B cell (primary cell): ENCODE data around the gene KIF3C. TPM values are rescaled to one million over a fixed set of nuclear protein-coding genes. Genes with fewer than 3 reads are reported as not detected.

Experiments used
- ATAC-seq: fragments of 200-7000 bp; cut with Tn5 transposase; one replicate; pipeline ENCODE4 v1.10.0; 2021; ENCODE audit warnings: low read depth, mild to moderate bottlenecking, moderate number of reproducible peaks, moderate library complexity
- CTCF ChIA-PET: fragments of 350-600 bp; sonication (Branson Sonifier 250); formaldehyde crosslinking; loops from one replicate; lab custom pipeline; 2021; ENCODE audit warnings: antibody characterized with exemption, inconsistent platforms; lab: Charles Lee
- POLR2A ChIA-PET: fragments of 350-600 bp; sonication (Branson Sonifier 250); formaldehyde crosslinking; loops from one replicate; lab custom pipeline; 2021; ENCODE audit warnings: antibody characterized with exemption; lab: Charles Lee
- DNase-seq: peaks from one replicate; pipeline ENCODE4 v3.0.0; 2013
- H2AFZ ChIP-seq: 2 replicates; pipeline ENCODE4 v1.6.1; 2012; ENCODE audit warnings: mild to moderate bottlenecking, low read depth, low read length; ENCODE audit not compliant: insufficient read depth, poor library complexity, severe bottlenecking
- H3K27ac ChIP-seq, 2 donors: 1 replicate in 1 of 2; 2 replicates in 1 of 2; pipeline ENCODE4 v1.5.1; 2012 to 2013; ENCODE audit warnings: low read length in 2 of 2, mild to moderate bottlenecking in 2 of 2, moderate library complexity in 1 of 2
- H3K27me3 ChIP-seq, 4 experiments: fragments of 200-600 bp in 1 of 4; sonication (generic) in 1 of 4; replicated peaks in 1 of 4; 1 replicate in 2 of 4; 2 replicates in 2 of 4; pipeline versions ENCODE4 v1.6.1 to v1.7.0; 2013 to 2016; ENCODE audit warnings: low read length in 3 of 4, mild to moderate bottlenecking in 2 of 4, mixed read lengths in 1 of 4, moderate library complexity in 1 of 4; ENCODE audit not compliant: insufficient read depth in 4 of 4, control insufficient read depth in 3 of 4; ENCODE audit errors: control extremely low read depth in 1 of 4
- H3K36me3 ChIP-seq, 2 experiments: replicated peaks in 1 of 2; 1 replicate in 1 of 2; 2 replicates in 1 of 2; pipeline versions ENCODE4 v1.6.1 to v1.7.1; 2013; ENCODE audit warnings: low read length in 1 of 2; ENCODE audit not compliant: insufficient read depth in 2 of 2, control insufficient read depth in 1 of 2; ENCODE audit errors: control extremely low read depth in 1 of 2, extremely low read depth in 1 of 2
- H3K4me1 ChIP-seq, 2 donors: fragments of 200-600 bp in 1 of 2; sonication (generic) in 1 of 2; 1 replicate in 1 of 2; 2 replicates in 1 of 2; pipeline versions ENCODE4 v1.5.1 to v1.6.1; 2013 to 2017; ENCODE audit warnings: low read length in 2 of 2; ENCODE audit not compliant: control insufficient read depth in 2 of 2, insufficient read depth in 2 of 2
- H3K4me2 ChIP-seq: replicated peaks from 2 replicates; pipeline ENCODE3; 2012; ENCODE audit warnings: mild to moderate bottlenecking, low read depth, low read length; ENCODE audit not compliant: poor library complexity, severe bottlenecking
- H3K4me3 ChIP-seq, 5 experiments: fragments of 200-600 bp in 1 of 5; sonication (generic) in 1 of 5; 1 replicate in 3 of 5; 2 replicates in 2 of 5; pipeline versions ENCODE4 v1.5.1 to v1.7.0; 2011 to 2016; ENCODE audit warnings: low read length in 4 of 5, mild to moderate bottlenecking in 4 of 5, low read depth in 2 of 5, control low read depth in 1 of 5, moderate library complexity in 1 of 5; ENCODE audit not compliant: insufficient read depth in 1 of 5; ENCODE audit errors: control extremely low read depth in 1 of 5, extremely low read depth in 1 of 5
- H3K79me2 ChIP-seq: fragments of 200-600 bp; sonication (generic); one replicate; pipeline ENCODE4 v1.6.0; 2016; ENCODE audit warnings: low read length; ENCODE audit not compliant: control insufficient read depth, insufficient read depth
- H3K9ac ChIP-seq: fragments of 200-600 bp; sonication (generic); 2 replicates; pipeline ENCODE4 v1.6.1; 2017; ENCODE audit warnings: mild to moderate bottlenecking, low read length, moderate library complexity
- H3K9me3 ChIP-seq, 3 donors: one replicate each; pipeline versions ENCODE4 v1.6.1 to v1.7.1; 2013; ENCODE audit warnings: low read length in 2 of 3; ENCODE audit not compliant: control insufficient read depth in 2 of 3, insufficient read depth in 1 of 3; ENCODE audit errors: control extremely low read depth in 1 of 3
- H4K20me1 ChIP-seq: 2 replicates; pipeline ENCODE4 v1.6.0; 2012; ENCODE audit warnings: mild to moderate bottlenecking, low read length; ENCODE audit not compliant: insufficient read depth, control insufficient read depth, poor library complexity, severe bottlenecking
- H3K27ac Mint-ChIP-seq: one replicate; pipeline ENCODE4 v1.8.0; 2021; ENCODE audit warnings: mixed read lengths
- H3K27me3 Mint-ChIP-seq: one replicate; pipeline ENCODE4 v1.8.0; 2021; ENCODE audit warnings: mixed read lengths
- H3K4me1 Mint-ChIP-seq: one replicate; pipeline ENCODE4 v1.8.0; 2021; ENCODE audit warnings: mixed read lengths
- H3K4me3 Mint-ChIP-seq: one replicate; pipeline ENCODE4 v1.8.0; 2021; ENCODE audit warnings: mixed read lengths
- H3K9me3 Mint-ChIP-seq: one replicate; pipeline ENCODE4 v1.8.0; 2022; ENCODE audit warnings: mixed read lengths; ENCODE audit not compliant: insufficient read depth
- CTCF ChIP-seq: fragments of 200-600 bp; IDR thresholded peaks from one replicate; pipeline ENCODE4 v1.8.0; 2022; ENCODE audit warnings: antibody characterized with exemption, mild to moderate bottlenecking
- EZH2 ChIP-seq: IDR thresholded peaks from 2 replicates; pipeline ENCODE4 v1.6.1; 2012; ENCODE audit warnings: borderline replicate concordance, low read depth, mild to moderate bottlenecking, moderate library complexity, low read length; ENCODE audit not compliant: insufficient read depth, poor library complexity, severe bottlenecking
- WGBS: methylation state at CpG from one replicate; pipeline ENCODE4 v1.1.5; 2013; ENCODE audit warnings: missing lambda C conversion rate; ENCODE audit not compliant: insufficient coverage; 5-methylcytosine and 5-hydroxymethylcytosine counted together
- intact Hi-C: fragments of 100-400 bp; cut with micrococcal nuclease; formaldehyde crosslinking; loops from one replicate; pipeline ENCODE4 v1.10.0; 2022
- polyA plus RNA-seq: library from polyadenylated mRNA; depleted of rRNA; stranded (reverse); fragments of >200 nt; gene quantifications from 2 replicates; pipeline ENCODE4 v1.2.3, GENCODE V29; 2012
- total RNA-seq, 2 donors: library from RNA; stranded (reverse); fragments of 120-200 nt in 1 of 2; gene quantifications; 1 replicate in 1 of 2; 2 replicates in 1 of 2; pipeline versions ENCODE4 v1.2.3 to v1.2.4, GENCODE V29; 2013 to 2022

KIF3C gene
- total and polyA plus RNA-seq, 2 donors (not counting 1 experiment from before 2014, with no cell fraction given): 0.84 to 4.0 TPM

- no peaks in the 10 kb centered on the region for H3K9me3 ChIP-seq
- ChIA-PET POLR2A (no interaction called here), CTCF (no interaction called here)
- no peak overlapping the region for H2AFZ ChIP-seq
- Mint-ChIP-seq H3K4me3 (no peak overlapping the region), H3K4me1 (no peaks in the 10 kb centered on the region), H3K27ac (no peak overlapping the region), H3K9me3 (no peaks in the 10 kb centered on the region), H3K27me3 (no peaks in the 10 kb centered on the region)
- H3K9ac ChIP-seq: no peak overlapping the region
- no peak overlapping the region for H3K4me3 ChIP-seq
- DNase-seq (no peak), ATAC-seq (no peak)
- H3K4me1 ChIP-seq: no peaks in the 10 kb centered on the region
- no peak overlapping the region for H3K4me2 ChIP-seq
- TF ChIP-seq EZH2 (no peak), CTCF (no peak)
- no peaks in the 10 kb centered on the region for H3K79me2 ChIP-seq
- intact Hi-C loops: no loop called here
- no peak overlapping the region for H3K27ac ChIP-seq
- no peaks in the 10 kb centered on the region for H3K27me3 ChIP-seq
- H4K20me1 ChIP-seq: no peaks in the 10 kb centered on the region
- no CpG with 5 or more reads among the region's 2 CpGs for WGBS
- H3K36me3 ChIP-seq: no peaks in the 10 kb centered on the region
Observed at GRCh38 chr2:25933622-25934021, 48.7 kb downstream of the KIF3C start.

- no peaks in the 10 kb centered on the region for H3K79me2 ChIP-seq
- no peaks in the 10 kb centered on the region for H4K20me1 ChIP-seq
- H3K4me1 ChIP-seq: no peaks in the 10 kb centered on the region
- Mint-ChIP-seq H3K9me3 (no peaks in the 10 kb centered on the region), H3K4me3 (no peak overlapping the region), H3K27me3 (no peaks in the 10 kb centered on the region), H3K27ac (no peak overlapping the region), H3K4me1 (no peaks in the 10 kb centered on the region)
- CTCF ChIA-PET: interaction anchor here (0.8 kb wide), 1 partner anchor 20 kb away, joined by 3 read pairs; no protein-coding TSS in a partner anchor
- H2AFZ ChIP-seq: no peak overlapping the region
- H3K4me2 ChIP-seq: no peak overlapping the region
- no peaks in the 10 kb centered on the region for H3K27me3 ChIP-seq
- intact Hi-C loops: no loop called here
- H3K9me3 ChIP-seq: no peaks in the 10 kb centered on the region
- H3K9ac ChIP-seq: no peak overlapping the region
- no peak overlapping the region for H3K27ac ChIP-seq
- no peak overlapping the region for H3K4me3 ChIP-seq
- POLR2A ChIA-PET: no interaction called here
- DNase-seq (no peak), ATAC-seq (no peak)
- WGBS: 90% methylated on average over 9 of the region's 14 CpGs
- TF ChIP-seq CTCF: no peak
- no peak for TF ChIP-seq EZH2
- H3K36me3 ChIP-seq: no peaks in the 10 kb centered on the region
Observed at GRCh38 chr2:25929789-25930473, 52.4 kb downstream of the KIF3C start.
